WTC11 (cell line): ENCODE measurements around the gene CNTRL. TPM values are rescaled to one million over a fixed set of nuclear protein-coding genes. Genes with fewer than 3 reads are reported as not detected.

Experiments
- ATAC-seq: fragments of 200-7000 bp; cut with Tn5 transposase; 2 replicates; pipeline ENCODE4 v1.10.0; 2021; ENCODE audit warnings: mild to moderate bottlenecking, moderate library complexity
- CTCF ChIA-PET: fragments of 300-600 bp; sonication (Branson Sonifier 250); formaldehyde crosslinking; loops from one replicate; lab custom pipeline; 2021; ENCODE audit warnings: antibody characterized with exemption; lab: Charles Lee
- POLR2A ChIA-PET: fragments of 350-600 bp; sonication (Branson Sonifier 250); formaldehyde crosslinking; loops from one replicate; lab custom pipeline; 2021; ENCODE audit warnings: antibody characterized with exemption; lab: Charles Lee
- DNase-seq: peaks from one replicate; pipeline ENCODE4 v3.0.0; 2021; ENCODE audit warnings: low spot score
- H3K27ac Mint-ChIP-seq: 2 replicates; pipeline ENCODE4 v1.8.0; 2021; ENCODE audit warnings: mixed read lengths
- H3K27me3 Mint-ChIP-seq: 2 replicates; pipeline ENCODE4 v1.8.0; 2021; ENCODE audit warnings: low read depth, mild to moderate bottlenecking, moderate library complexity, mixed read lengths
- H3K36me3 Mint-ChIP-seq: 2 replicates; pipeline ENCODE4 v1.8.0; 2021; ENCODE audit warnings: mixed read lengths
- H3K4me1 Mint-ChIP-seq: 2 replicates; pipeline ENCODE4 v1.8.0; 2022; ENCODE audit warnings: mixed read lengths
- H3K4me3 Mint-ChIP-seq: 2 replicates; pipeline ENCODE4 v1.8.0; 2021; ENCODE audit warnings: mild to moderate bottlenecking, moderate library complexity, mixed read lengths
- H3K9me3 Mint-ChIP-seq: 2 replicates; pipeline ENCODE4 v1.8.0; 2021; ENCODE audit warnings: mixed read lengths
- CBFB ChIP-seq: sonication (generic); formaldehyde crosslinking; IDR thresholded peaks from 2 replicates; pipeline ENCODE4 v1.8.1; 2022; ENCODE audit warnings: mild to moderate bottlenecking, low read depth, missing genetic modification reagents
- CREM ChIP-seq: sonication (generic); formaldehyde crosslinking; IDR thresholded peaks from 2 replicates; pipeline ENCODE4 v1.8.1; 2022; ENCODE audit warnings: mild to moderate bottlenecking, missing genetic modification reagents, moderate library complexity
- E2F1 ChIP-seq: sonication (generic); formaldehyde crosslinking; IDR thresholded peaks from 2 replicates; pipeline ENCODE4 v1.8.0; 2022; ENCODE audit warnings: mild to moderate bottlenecking, missing genetic modification reagents
- E2F5 ChIP-seq: sonication (generic); formaldehyde crosslinking; IDR thresholded peaks from 2 replicates; pipeline ENCODE4 v1.8.1; 2022; ENCODE audit warnings: mild to moderate bottlenecking, moderate library complexity, missing genetic modification reagents
- ELF4 ChIP-seq: sonication (generic); formaldehyde crosslinking; IDR thresholded peaks from 2 replicates; pipeline ENCODE4 v1.8.1; 2022; ENCODE audit warnings: low read depth, mild to moderate bottlenecking, moderate library complexity, missing genetic modification reagents
- ESRRA ChIP-seq: sonication (generic); formaldehyde crosslinking; IDR thresholded peaks from 2 replicates; pipeline ENCODE4 v1.8.1; 2022; ENCODE audit warnings: mild to moderate bottlenecking, missing genetic modification reagents, borderline replicate concordance
- FOXJ3 ChIP-seq: sonication (generic); formaldehyde crosslinking; IDR thresholded peaks from 2 replicates; pipeline ENCODE4 v1.9.0; 2021; ENCODE audit warnings: missing genetic modification reagents, mild to moderate bottlenecking, borderline replicate concordance
- FOXP1 ChIP-seq: sonication (generic); formaldehyde crosslinking; IDR thresholded peaks from 2 replicates; pipeline ENCODE4 v1.8.0; 2022; ENCODE audit warnings: missing genetic modification reagents, mild to moderate bottlenecking, moderate library complexity, borderline replicate concordance
- GABPB1 ChIP-seq: sonication (generic); formaldehyde crosslinking; IDR thresholded peaks from 2 replicates; pipeline ENCODE4 v1.8.1; 2023; ENCODE audit warnings: mild to moderate bottlenecking, missing genetic modification reagents
- GRHL2 ChIP-seq: fragments of 250-450 bp; sonication (Bioruptor Pico); IDR thresholded peaks from 2 replicates; pipeline ENCODE4 v1.8.0; 2022; ENCODE audit warnings: mild to moderate bottlenecking, moderate library complexity; ENCODE audit not compliant: insufficient replicate concordance, severe bottlenecking
- IRF1 ChIP-seq: sonication (generic); formaldehyde crosslinking; IDR thresholded peaks from 2 replicates; pipeline ENCODE4 v1.8.0; 2023; ENCODE audit warnings: missing genetic modification reagents
- JAZF1 ChIP-seq: fragments of 250-450 bp; sonication (Bioruptor Pico); IDR thresholded peaks from 2 replicates; pipeline ENCODE4 v1.9.0; 2021; ENCODE audit warnings: moderate library complexity, mild to moderate bottlenecking, inconsistent platforms
- JUN ChIP-seq: sonication (generic); formaldehyde crosslinking; IDR thresholded peaks from 2 replicates; pipeline ENCODE4 v1.8.0; 2023; ENCODE audit warnings: mild to moderate bottlenecking, missing genetic modification reagents
- KAT7 ChIP-seq: sonication (generic); formaldehyde crosslinking; IDR thresholded peaks from 2 replicates; pipeline ENCODE4 v1.8.1; 2023; ENCODE audit warnings: missing genetic modification reagents, mild to moderate bottlenecking, borderline replicate concordance
- MLX ChIP-seq: sonication (generic); formaldehyde crosslinking; IDR thresholded peaks from 2 replicates; pipeline ENCODE4 v1.8.1; 2023; ENCODE audit warnings: mild to moderate bottlenecking, missing genetic modification reagents, moderate library complexity
- MXD4 ChIP-seq: fragments of 250-450 bp; sonication (Bioruptor Pico); IDR thresholded peaks from 2 replicates; pipeline ENCODE4 v1.8.0; 2021; ENCODE audit warnings: mild to moderate bottlenecking, moderate library complexity, borderline replicate concordance
- PRRX2 ChIP-seq: fragments of 250-450 bp; sonication (Bioruptor Pico); IDR thresholded peaks from 2 replicates; pipeline ENCODE4 v1.8.0; 2021; ENCODE audit warnings: mild to moderate bottlenecking
- RELA ChIP-seq: sonication (generic); formaldehyde crosslinking; IDR thresholded peaks from 2 replicates; pipeline ENCODE4 v1.8.1; 2022; ENCODE audit warnings: missing genetic modification reagents, mild to moderate bottlenecking, borderline replicate concordance
- SP1 ChIP-seq: sonication (generic); formaldehyde crosslinking; conservative IDR thresholded peaks from 2 replicates; pipeline ENCODE4 v1.8.1; 2022; ENCODE audit warnings: missing genetic modification reagents
- ZNF416 ChIP-seq: fragments of 250-450 bp; sonication (Bioruptor Pico); IDR thresholded peaks from 2 replicates; pipeline ENCODE4 v1.9.0; 2021; ENCODE audit warnings: mild to moderate bottlenecking, inconsistent platforms
- ZNF512 ChIP-seq: sonication (generic); formaldehyde crosslinking; IDR thresholded peaks from 2 replicates; pipeline ENCODE4 v1.8.1; 2022; ENCODE audit warnings: missing genetic modification reagents, borderline replicate concordance
- total RNA-seq: library from RNA; stranded (reverse); gene quantifications from 3 replicates; pipeline ENCODE4 v1.2.3, GENCODE V29; 2021
- TF ChIP-seq, protein P1 (sequence below): fragments of 250-450 bp; sonication (Bioruptor Pico); IDR thresholded peaks from 2 replicates; pipeline ENCODE4 v1.9.0; 2021; ENCODE audit warnings: mild to moderate bottlenecking
- TF ChIP-seq, protein P2 (sequence below): sonication (generic); formaldehyde crosslinking; conservative IDR thresholded peaks from 2 replicates; pipeline ENCODE4 v1.8.1; 2023; ENCODE audit warnings: mild to moderate bottlenecking, low read depth, missing genetic modification reagents, moderate library complexity
- TF ChIP-seq, protein P3 (sequence below): sonication (generic); formaldehyde crosslinking; IDR thresholded peaks from 2 replicates; pipeline ENCODE4 v1.8.1; 2023; ENCODE audit warnings: mild to moderate bottlenecking, missing genetic modification reagents, moderate library complexity

Gene CNTRL
- total RNA-seq, 1 experiment from 2014 or later, result 13.3 TPM

GRCh38 chr9:121187636-121188305 is 113.0 kb downstream of the CNTRL start:
- H3K27ac Mint-ChIP-seq, result no peak overlapping the region
- H3K4me3 Mint-ChIP-seq, result no peak overlapping the region
- no peaks in the 10 kb centered on the region for H3K4me1 Mint-ChIP-seq
- no peak for DNase-seq
- no peaks in the 10 kb centered on the region for H3K9me3 Mint-ChIP-seq
- TF ChIP-seq, protein P1, sequence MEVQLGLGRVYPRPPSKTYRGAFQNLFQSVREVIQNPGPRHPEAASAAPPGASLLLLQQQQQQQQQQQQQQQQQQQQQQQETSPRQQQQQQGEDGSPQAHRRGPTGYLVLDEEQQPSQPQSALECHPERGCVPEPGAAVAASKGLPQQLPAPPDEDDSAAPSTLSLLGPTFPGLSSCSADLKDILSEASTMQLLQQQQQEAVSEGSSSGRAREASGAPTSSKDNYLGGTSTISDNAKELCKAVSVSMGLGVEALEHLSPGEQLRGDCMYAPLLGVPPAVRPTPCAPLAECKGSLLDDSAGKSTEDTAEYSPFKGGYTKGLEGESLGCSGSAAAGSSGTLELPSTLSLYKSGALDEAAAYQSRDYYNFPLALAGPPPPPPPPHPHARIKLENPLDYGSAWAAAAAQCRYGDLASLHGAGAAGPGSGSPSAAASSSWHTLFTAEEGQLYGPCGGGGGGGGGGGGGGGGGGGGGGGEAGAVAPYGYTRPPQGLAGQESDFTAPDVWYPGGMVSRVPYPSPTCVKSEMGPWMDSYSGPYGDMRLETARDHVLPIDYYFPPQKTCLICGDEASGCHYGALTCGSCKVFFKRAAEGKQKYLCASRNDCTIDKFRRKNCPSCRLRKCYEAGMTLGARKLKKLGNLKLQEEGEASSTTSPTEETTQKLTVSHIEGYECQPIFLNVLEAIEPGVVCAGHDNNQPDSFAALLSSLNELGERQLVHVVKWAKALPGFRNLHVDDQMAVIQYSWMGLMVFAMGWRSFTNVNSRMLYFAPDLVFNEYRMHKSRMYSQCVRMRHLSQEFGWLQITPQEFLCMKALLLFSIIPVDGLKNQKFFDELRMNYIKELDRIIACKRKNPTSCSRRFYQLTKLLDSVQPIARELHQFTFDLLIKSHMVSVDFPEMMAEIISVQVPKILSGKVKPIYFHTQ, result no peak
- TF ChIP-seq FOXP1 (no peak), MLX (CRISPR knock-in tag) (no peak), CBFB (CRISPR knock-in tag) (no peak), JAZF1 (CRISPR knock-in tag) (no peak), E2F1 (CRISPR knock-in tag) (no peak), GRHL2 (CRISPR knock-in tag) (no peak), JUN (no peak), ZNF416 (CRISPR knock-in tag) (no peak), SP1 (no peak), E2F5 (CRISPR knock-in tag) (no peak), CREM (CRISPR knock-in tag) (no peak)
- TF ChIP-seq, protein P2, sequence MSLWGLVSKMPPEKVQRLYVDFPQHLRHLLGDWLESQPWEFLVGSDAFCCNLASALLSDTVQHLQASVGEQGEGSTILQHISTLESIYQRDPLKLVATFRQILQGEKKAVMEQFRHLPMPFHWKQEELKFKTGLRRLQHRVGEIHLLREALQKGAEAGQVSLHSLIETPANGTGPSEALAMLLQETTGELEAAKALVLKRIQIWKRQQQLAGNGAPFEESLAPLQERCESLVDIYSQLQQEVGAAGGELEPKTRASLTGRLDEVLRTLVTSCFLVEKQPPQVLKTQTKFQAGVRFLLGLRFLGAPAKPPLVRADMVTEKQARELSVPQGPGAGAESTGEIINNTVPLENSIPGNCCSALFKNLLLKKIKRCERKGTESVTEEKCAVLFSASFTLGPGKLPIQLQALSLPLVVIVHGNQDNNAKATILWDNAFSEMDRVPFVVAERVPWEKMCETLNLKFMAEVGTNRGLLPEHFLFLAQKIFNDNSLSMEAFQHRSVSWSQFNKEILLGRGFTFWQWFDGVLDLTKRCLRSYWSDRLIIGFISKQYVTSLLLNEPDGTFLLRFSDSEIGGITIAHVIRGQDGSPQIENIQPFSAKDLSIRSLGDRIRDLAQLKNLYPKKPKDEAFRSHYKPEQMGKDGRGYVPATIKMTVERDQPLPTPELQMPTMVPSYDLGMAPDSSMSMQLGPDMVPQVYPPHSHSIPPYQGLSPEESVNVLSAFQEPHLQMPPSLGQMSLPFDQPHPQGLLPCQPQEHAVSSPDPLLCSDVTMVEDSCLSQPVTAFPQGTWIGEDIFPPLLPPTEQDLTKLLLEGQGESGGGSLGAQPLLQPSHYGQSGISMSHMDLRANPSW (CRISPR knock-in tag), result no peak
- ChIA-PET CTCF (no interaction called here), POLR2A (no interaction called here)
- H3K36me3 Mint-ChIP-seq, result peaks cover 5% of the 10 kb centered on the region; the same call in 1 of the 2 replicates
- no peak for ATAC-seq
- no peaks in the 10 kb centered on the region for H3K27me3 Mint-ChIP-seq

- H3K36me3 Mint-ChIP-seq, result no peaks in the 10 kb centered on the region
- ATAC-seq, result no peak
- H3K27ac Mint-ChIP-seq, result no peak overlapping the region
- ChIA-PET CTCF (no interaction called here), POLR2A (no interaction called here)
- no peak overlapping the region for H3K4me3 Mint-ChIP-seq
- peaks cover under 1% of the 10 kb centered on the region; the same call in 1 of the 2 replicates for H3K4me1 Mint-ChIP-seq
- H3K27me3 Mint-ChIP-seq, result no peaks in the 10 kb centered on the region
- DNase-seq, result no peak
- H3K9me3 Mint-ChIP-seq, result no peaks in the 10 kb centered on the region
- no peak for TF ChIP-seq CBFB (CRISPR knock-in tag)
- TF ChIP-seq FOXJ3, result no peak
- no peak for TF ChIP-seq ZNF512 (CRISPR knock-in tag)
- TF ChIP-seq IRF1 (CRISPR knock-in tag), result no peak
- TF ChIP-seq RELA (CRISPR knock-in tag), result no peak
- TF ChIP-seq ELF4 (CRISPR knock-in tag), result no peak
- TF ChIP-seq, protein P3, sequence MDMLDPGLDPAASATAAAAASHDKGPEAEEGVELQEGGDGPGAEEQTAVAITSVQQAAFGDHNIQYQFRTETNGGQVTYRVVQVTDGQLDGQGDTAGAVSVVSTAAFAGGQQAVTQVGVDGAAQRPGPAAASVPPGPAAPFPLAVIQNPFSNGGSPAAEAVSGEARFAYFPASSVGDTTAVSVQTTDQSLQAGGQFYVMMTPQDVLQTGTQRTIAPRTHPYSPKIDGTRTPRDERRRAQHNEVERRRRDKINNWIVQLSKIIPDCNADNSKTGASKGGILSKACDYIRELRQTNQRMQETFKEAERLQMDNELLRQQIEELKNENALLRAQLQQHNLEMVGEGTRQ (CRISPR knock-in tag), result no peak
- TF ChIP-seq KAT7 (CRISPR knock-in tag), result no peak
- no peak for TF ChIP-seq GABPB1 (CRISPR knock-in tag)
- TF ChIP-seq PRRX2 (CRISPR knock-in tag), result no peak
- no peak for TF ChIP-seq ESRRA (CRISPR knock-in tag)
- TF ChIP-seq JUN, result no peak
- TF ChIP-seq MXD4 (CRISPR knock-in tag), result no peak
Measured at GRCh38 chr9:121189006-121189405, 114.3 kb downstream of the CNTRL start.
